A549 treated with CORT108297 at 1 μM for 4 hours (cell line): ENCODE data around the gene NSFL1C. TPM values are rescaled to one million over a fixed set of nuclear protein-coding genes. Genes with fewer than 3 reads are reported as not detected.

Source experiments
- total RNA-seq: library from RNA; stranded (reverse); fragments of 200-300 nt; extraction: Qiagen RNA extraction; gene quantifications from 5 replicates; pipeline ENCODE4 v1.2.3, GENCODE V29; 2022

NSFL1C gene
- total RNA-seq = 111 to 145 TPM (median 117 TPM) in 5 replicates

GRCh38 chr20:1466211-1467081 is at the start of gene NSFL1C:
Gene NSFL1C (minus strand): TSS chr20:1466849. CDS start chr20:1466824, 25 bp downstream.

GRCh38 chr20:1491281-1491840 is 24.7 kb upstream of the NSFL1C start, which contains the start of gene SIRPB2:
Gene SIRPB2 (minus strand): TSS chr20:1491420. CDS start chr20:1491359, 61 bp downstream.

GRCh38 chr20:1392693-1393506 is 73.7 kb downstream of the NSFL1C start, which contains the start of gene FKBP1A:
Gene FKBP1A (minus strand): TSS chr20:1393054. CDS start chr20:1392998, 56 bp downstream.

Other genes with a start within 250 kb of the NSFL1C start
- 0.09 TPM in 1 of 5 replicates, not detected in the others for gene RAD21L1, start 240.8 kb downstream of the NSFL1C start, total RNA-seq
- 3.7 to 5.6 TPM (median 4.9 TPM) in 5 replicates for gene SNPH, start 200.6 kb downstream of the NSFL1C start, total RNA-seq
- 0.95 to 1.4 TPM (median 1.3 TPM) in 5 replicates for gene SDCBP2, start 137.7 kb downstream of the NSFL1C start, total RNA-seq
- 517 to 531 TPM (median 521 TPM) in 5 replicates for gene FKBP1A, start 73.8 kb downstream of the NSFL1C start, total RNA-seq
- 0.06 TPM in 2 of 5 replicates, not detected in the others for gene SIRPB2, start 24.6 kb upstream of the NSFL1C start, total RNA-seq
- gene SIRPD, start 90.9 kb upstream of the NSFL1C start, total RNA-seq = not detected in 5 replicates
- 0.48 to 0.66 TPM (median 0.52 TPM) in 5 replicates for gene SIRPB1, start 153.2 kb upstream of the NSFL1C start, total RNA-seq
- not detected in 5 replicates for gene SIRPG, start 190.9 kb upstream of the NSFL1C start, total RNA-seq